Measurements from ENCODE around the gene SSTR1. TPM values are rescaled to one million over a fixed set of nuclear protein-coding genes. Genes with fewer than 3 reads are reported as not detected.

Gene SSTR1
- total RNA-seq: 0.11 TPM in 1 of 2 replicates, not detected in the other

GRCh38 chr14:38207736-38208617, at the start of gene SSTR1:
Gene SSTR1 (plus strand): TSS chr14:38207904. CDS start chr14:38209390, 1,486 bp downstream.

GRCh38 chr14:38255673-38256532, 48.2 kb downstream of the SSTR1 start, which contains the start of gene CLEC14A:
Gene CLEC14A (minus strand): TSS chr14:38256093. CDS start chr14:38256022, 71 bp downstream.

Other genes starting within 250 kb of the SSTR1 start
- 83.6 and 149 TPM in 2 replicates for gene CLEC14A, start 48.2 kb downstream of the SSTR1 start, total RNA-seq

Measured in dermis lymphatic vessel endothelial cell (primary cell).